GM12878 (cell line): ENCODE measurements around the gene FNDC3B. TPM values are rescaled to one million over a fixed set of nuclear protein-coding genes. Genes with fewer than 3 reads are reported as not detected.

Experiments used
- ATAC-seq: fragments of 200-7000 bp; cut with Tn5 transposase; 3 replicates; pipeline ENCODE4 v1.9.1; 2020; ENCODE audit warnings: mild to moderate bottlenecking, moderate library complexity
- BruUV-seq: library from RNA; stranded (reverse); fragments of 400-500 nt; replicated peaks from 2 replicates; lab custom pipeline; 2021; lab: Mats Ljungman, UMichigan
- CTCF ChIA-PET: fragments of 300-600 bp; sonication (Branson Sonifier 250); formaldehyde crosslinking; extraction: SDS; loops from one replicate; lab custom pipeline; 2021; ENCODE audit warnings: inconsistent platforms; lab: Yijun Ruan, JAX
- POLR2A ChIA-PET: fragments of 350-600 bp; formaldehyde crosslinking; extraction: SDS; loops from one replicate; lab custom pipeline; 2021; ENCODE audit warnings: inconsistent platforms; lab: Charles Lee
- RAD21 ChIA-PET: fragments of 300-600 bp; sonication (Branson Sonifier 250); formaldehyde crosslinking; loops from one replicate; lab custom pipeline; 2023; ENCODE audit warnings: antibody characterized with exemption; ENCODE audit not compliant: unreplicated experiment; lab: Charles Lee
- SMC1A ChIA-PET: fragments of 300-600 bp; sonication (Branson Sonifier 250); formaldehyde crosslinking; loops from one replicate; lab custom pipeline; 2023; ENCODE audit not compliant: unreplicated experiment, uncharacterized antibody; lab: Charles Lee
- DNase-seq: peaks from one replicate; pipeline ENCODE4 v3.0.0-alpha.2; 2011; ENCODE audit warnings: low read depth, low spot score
- FAIRE-seq: peaks from 3 replicates; lab custom pipeline; 2011; peaks lifted over from hg19 to GRCh38; lab: Jason Lieb, UNC
- H2AFZ ChIP-seq: 2 replicates; pipeline ENCODE4 v1.6.0; 2011; ENCODE audit warnings: low read depth, low read length, control low read depth; ENCODE audit not compliant: control insufficient read depth
- H3K27ac ChIP-seq: 2 replicates; pipeline ENCODE4 v1.5.1; 2011; ENCODE audit warnings: control low read depth; ENCODE audit not compliant: control insufficient read depth, insufficient read depth
- H3K27me3 ChIP-seq, 2 experiments: replicated peaks in 1 of 2; 2 replicates each; pipeline versions ENCODE4 v1.6.0 to v1.6.1; 2011; ENCODE audit warnings: low read length in 1 of 2; ENCODE audit not compliant: control insufficient read depth in 2 of 2, insufficient read depth in 2 of 2
- H3K36me3 ChIP-seq, 2 experiments: 2 replicates each; pipeline ENCODE4 v1.5.1; 2011; ENCODE audit warnings: low read length in 1 of 2; ENCODE audit not compliant: control insufficient read depth in 2 of 2, insufficient read depth in 2 of 2
- H3K4me1 ChIP-seq: 2 replicates; pipeline ENCODE4 v1.6.1; 2011; ENCODE audit warnings: mild to moderate bottlenecking, low read length, moderate library complexity, mixed read lengths; ENCODE audit not compliant: control insufficient read depth, insufficient read depth
- H3K4me2 ChIP-seq: 2 replicates; pipeline ENCODE4 v1.6.0; 2011; ENCODE audit warnings: control low read depth; ENCODE audit not compliant: control insufficient read depth, insufficient read depth
- H3K4me3 ChIP-seq: fragments of 200-600 bp; sonication (generic); 2 replicates; pipeline ENCODE4 v1.5.1; 2016
- H3K79me2 ChIP-seq: 2 replicates; pipeline ENCODE4 v1.6.0; 2011; ENCODE audit warnings: low read length; ENCODE audit not compliant: control insufficient read depth, insufficient read depth
- H3K9ac ChIP-seq: 2 replicates; pipeline ENCODE4 v1.8.0; 2011; ENCODE audit warnings: low read length, control low read depth, mixed read lengths; ENCODE audit not compliant: control insufficient read depth, insufficient read depth
- H3K9me3 ChIP-seq: replicated peaks from 3 replicates; pipeline ENCODE4 v1.5.1; 2011; ENCODE audit warnings: mild to moderate bottlenecking, low read length; ENCODE audit not compliant: control insufficient read depth, insufficient read depth
- H4K20me1 ChIP-seq: 2 replicates; pipeline ENCODE4 v1.6.0; 2011; ENCODE audit not compliant: control insufficient read depth, insufficient read depth
- EP300 ChIP-seq, 2 experiments: fragments of 150-350 bp in 1 of 2; IDR thresholded peaks; 2 replicates each; pipeline ENCODE4 v1.6.1; 2011 to 2012; ENCODE audit warnings: low read depth in 2 of 2, low read length in 2 of 2, borderline replicate concordance in 1 of 2, improper control_type of control experiment in 1 of 2, inconsistent platforms in 1 of 2; ENCODE audit not compliant: control insufficient read depth in 1 of 2
- POLR2AphosphoS5 ChIP-seq: IDR thresholded peaks from 2 replicates; pipeline ENCODE4 v1.6.1; 2011; ENCODE audit warnings: mild to moderate bottlenecking, low read length, inconsistent platforms
- STAT1 ChIP-seq: fragments of 450-650 bp; conservative IDR thresholded peaks from 2 replicates; pipeline ENCODE4 v1.6.1; 2014; ENCODE audit warnings: antibody characterized with exemption, mild to moderate bottlenecking
- WRNIP1 ChIP-seq: IDR thresholded peaks from 2 replicates; pipeline ENCODE4 v1.6.1; 2011; ENCODE audit warnings: low read depth, low read length, improper control_type of control experiment, borderline replicate concordance
- ZNF24 ChIP-seq: fragments of 450-650 bp; IDR thresholded peaks from 2 replicates; pipeline ENCODE4 v1.6.1; 2017; ENCODE audit warnings: antibody characterized with exemption, mild to moderate bottlenecking
- WGBS: methylation state at CpG from one replicate; pipeline ENCODE4 v1.1.6; 2016; ENCODE audit warnings: low lambda C conversion rate; ENCODE audit not compliant: insufficient replicate concordance, insufficient coverage; ENCODE audit errors: missing lambda C conversion rate; 5-methylcytosine and 5-hydroxymethylcytosine counted together
- in situ Hi-C: fragments of 300-500 bp; cut with MboI; formaldehyde crosslinking; loops from 9 replicates; pipeline ENCODE4 v1.14.3; 2018; ENCODE audit warnings: mixed read lengths
- intact Hi-C: fragments of 100-400 bp; cut with micrococcal nuclease; formaldehyde crosslinking; loops from one replicate; pipeline ENCODE4 v1.14.2; 2022; ENCODE audit not compliant: unreplicated experiment
- polyA plus RNA-seq, 11 experiments: library from polyadenylated mRNA; depleted of rRNA in 4 of 11; unstranded in 6 of 11; stranded (reverse) in 5 of 11; fragments of >200 nt; fragmentation: Nextera tagmentation in 4 of 11; fragmentation: Illumina TruSeq in 1 of 11; extraction: Ambion mirVana in 4 of 11; extraction: Trizol in 1 of 11; gene quantifications; 1 replicate in 1 of 11; 2 replicates in 10 of 11; pipeline versions ENCODE4 v1.2.1 to v1.2.3, GENCODE V29; 2011 to 2016; ENCODE audit warnings: inconsistent platforms in 2 of 11, missing spikeins in 2 of 11, low read depth in 1 of 11
- total RNA-seq, 4 experiments: library from RNA; depleted of rRNA in 3 of 4; stranded (reverse); fragments of >200 nt in 3 of 4; fragmentation: Illumina TruSeq in 1 of 4; extraction: Trizol in 1 of 4; gene quantifications; 2 replicates each; pipeline versions ENCODE4 v1.2.1 to v1.2.3, GENCODE V29; 2013 to 2021

The FNDC3B gene
- total and polyA plus RNA-seq, 10 of the 15 experiments (the other 5 are each of a cell fraction or from before 2014, with no cell fraction given): 7.9 to 35.0 (median 18.5) TPM

DNA sequence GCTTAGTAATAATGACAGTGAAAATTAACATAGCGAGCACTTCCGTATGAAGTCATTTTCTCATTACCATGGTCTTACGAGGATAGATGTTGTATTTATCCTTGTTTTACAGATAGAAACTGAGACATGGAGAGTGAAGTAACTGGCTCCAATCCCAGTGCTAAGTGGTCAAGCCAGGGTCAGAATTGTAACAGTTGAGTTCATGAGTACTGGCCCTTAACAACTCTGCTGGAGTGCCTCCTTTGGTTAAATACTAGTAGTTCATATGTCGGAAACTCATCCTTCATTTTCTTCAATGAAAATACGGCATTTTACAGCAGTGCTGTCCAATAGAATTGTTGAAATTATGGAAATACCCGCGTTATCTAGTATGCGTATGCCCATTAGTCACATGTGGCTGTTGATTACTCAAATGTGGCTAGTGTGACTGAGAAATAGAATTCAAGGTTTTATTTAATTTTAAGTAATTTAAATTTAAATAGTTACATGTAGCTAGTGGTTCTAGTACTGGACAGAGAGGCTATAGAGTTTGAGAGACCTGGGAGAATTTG, 32.5 kb downstream of the FNDC3B start:
- Histone ChIP-seq H3K36me3 (peaks cover 2 to 9% of the 10 kb centered on the region in 2 experiments; a peak in 2 of 4 replicates), H4K20me1 (no peaks in the 10 kb centered on the region; the same call in 1 of the 2 replicates), H3K4me2 (no peak overlapping the region), H2AFZ (no peak overlapping the region), H3K9me3 (no peaks in the 10 kb centered on the region), H3K9ac (no peak overlapping the region), H3K79me2 (peaks cover 40% of the 10 kb centered on the region), H3K27me3 (no peaks in the 10 kb centered on the region), H3K27ac (no peak overlapping the region), H3K4me1 (no peaks in the 10 kb centered on the region), H3K4me3 (no peak overlapping the region)
- ChIA-PET SMC1A (interaction anchor here (0.7 to 1.6 kb wide), 4 partner anchors 16 to 261 kb away, joined by 3 to 4 read pairs (median 4); no protein-coding TSS in a partner anchor), RAD21 (no interaction called here), POLR2A (interaction anchor here (1.0 to 1.4 kb wide), 2 partner anchors 10 to 14 kb away, joined by 3 read pairs; no protein-coding TSS in a partner anchor), CTCF (interaction anchor here (0.6 to 1.0 kb wide), 3 partner anchors 15 to 27 kb away, joined by 3 read pairs; no protein-coding TSS in a partner anchor)
- FAIRE-seq (no peak), DNase-seq (no peak), ATAC-seq (no peak)
- BruUV-seq: no TSS peak
- WGBS: 91% methylated on average over 8 of the region's 8 CpGs
- TF ChIP-seq POLR2AphosphoS5: 0 out of 2 replicates have a peak, but pooled peaks have one; percentile 10
- TF ChIP-seq STAT1: no peak
- in situ Hi-C loops (no loop called here), intact Hi-C loops (no loop called here)

DNA sequence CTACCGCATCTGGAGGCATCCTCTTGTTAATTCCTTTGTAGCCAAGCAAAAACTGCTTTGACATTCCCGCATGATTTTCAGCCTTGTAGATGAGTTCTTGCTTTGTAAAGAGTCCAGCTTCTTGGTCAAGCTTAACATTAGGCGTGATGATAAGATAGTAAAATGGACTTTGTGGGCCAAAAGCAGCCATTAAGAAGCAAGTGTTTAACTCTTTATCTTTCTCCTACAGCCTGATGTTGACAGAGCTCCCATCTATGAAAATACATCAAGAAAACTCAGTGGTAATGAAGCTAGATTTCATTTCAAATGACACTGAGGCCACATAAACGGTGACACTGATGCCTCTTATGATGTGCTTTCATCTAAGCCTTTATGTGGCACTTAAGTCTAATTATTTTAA, 33.2 kb downstream of the FNDC3B start:
- Histone ChIP-seq H2AFZ (no peak overlapping the region), H3K27me3 (no peaks in the 10 kb centered on the region), H3K79me2 (peaks cover 40% of the 10 kb centered on the region), H4K20me1 (no peaks in the 10 kb centered on the region; the same call in 1 of the 2 replicates), H3K9ac (no peak overlapping the region), H3K4me3 (no peak overlapping the region), H3K4me1 (no peaks in the 10 kb centered on the region), H3K36me3 (peaks cover 2 to 9% of the 10 kb centered on the region in 2 experiments; a peak in 2 of 4 replicates), H3K9me3 (no peaks in the 10 kb centered on the region), H3K27ac (no peak overlapping the region), H3K4me2 (no peak overlapping the region)
- BruUV-seq: no TSS peak
- RAD21 ChIA-PET: no interaction called here
- intact Hi-C loops: no loop called here
- WGBS: 76% methylated on average over 4 of the region's 4 CpGs
- DNase-seq: no peak
- POLR2A ChIA-PET: interaction anchor here (1.0 to 1.4 kb wide), 2 partner anchors 9 to 13 kb away, joined by 3 read pairs; no protein-coding TSS in a partner anchor
- CTCF ChIA-PET: interaction anchor here (1.0 kb wide), 1 partner anchor 23 kb away, joined by 3 read pairs; no protein-coding TSS in a partner anchor
- in situ Hi-C loops: no loop called here
- SMC1A ChIA-PET: interaction anchor here (1.0 to 1.6 kb wide), 3 partner anchors 16 to 260 kb away, joined by 3 to 4 read pairs (median 4); no protein-coding TSS in a partner anchor
- TF ChIP-seq WRNIP1: no peak
- no peak for TF ChIP-seq ZNF24
- TF ChIP-seq EP300 (IDR thresholded peaks at IDR 0.05; ENCODE audit: borderline replicate concordance in 1 of 2, control insufficient read depth in 1 of 2, low read depth in 2 of 2, low read length in 2 of 2): no peak
- ATAC-seq: no peak
- no peak for FAIRE-seq
